Endothelial cell of umbilical vein (primary cell): ENCODE results near the gene SLC44A3. TPM values are rescaled to one million over a fixed set of nuclear protein-coding genes. Genes with fewer than 3 reads are reported as not detected.
A peak's percentile ranks its signal among the peaks of the same experiment; 100 is the strongest.

Experiments used
- BruUV-seq: library from RNA; stranded (reverse); fragments of 400-500 nt; replicated peaks from 2 replicates; lab custom pipeline; 2021; lab: Mats Ljungman, UMichigan
- CTCF ChIA-PET: fragments of 300-600, 350-600 bp; sonication (Branson Sonifier 250); formaldehyde crosslinking; loops from one replicate; lab custom pipeline; 2021; ENCODE audit warnings: antibody characterized with exemption, inconsistent platforms; lab: Charles Lee
- POLR2A ChIA-PET: fragments of 300-600, 350-600 bp; sonication (Branson Sonifier 250); formaldehyde crosslinking; loops from one replicate; lab custom pipeline; 2021; ENCODE audit warnings: antibody characterized with exemption, inconsistent platforms; lab: Charles Lee
- DNase-seq: peaks from one replicate; pipeline ENCODE4 v3.0.0-alpha.2; 2011; ENCODE audit warnings: low read depth, low spot score
- FAIRE-seq: peaks from 2 replicates; lab custom pipeline; 2011; peaks lifted over from hg19 to GRCh38; lab: Jason Lieb, UNC
- H2AFZ ChIP-seq: 2 replicates; pipeline ENCODE4 v1.6.0; 2012; ENCODE audit warnings: low read depth, low read length, control low read depth, inconsistent platforms
- H3K27ac ChIP-seq: 2 replicates; pipeline ENCODE4 v1.5.1; 2011; ENCODE audit warnings: low read depth, mild to moderate bottlenecking, control low read depth, low read length, moderate library complexity; ENCODE audit not compliant: insufficient read depth
- H3K27me3 ChIP-seq, 2 experiments: 2 replicates each; pipeline versions ENCODE4 v1.6.0 to v1.6.1; 2011; ENCODE audit warnings: low read length in 2 of 2, mixed read lengths in 1 of 2; ENCODE audit not compliant: control insufficient read depth in 2 of 2, insufficient read depth in 2 of 2
- H3K36me3 ChIP-seq, 2 experiments: 2 replicates in 1 of 2; 3 replicates in 1 of 2; pipeline ENCODE4 v1.5.1; 2011; ENCODE audit warnings: low read length in 2 of 2, mild to moderate bottlenecking in 1 of 2, moderate library complexity in 1 of 2; ENCODE audit not compliant: control insufficient read depth in 2 of 2, insufficient read depth in 2 of 2; ENCODE audit errors: extremely low read depth in 1 of 2
- H3K4me1 ChIP-seq: 3 replicates; pipeline ENCODE4 v1.5.1; 2011; ENCODE audit warnings: mild to moderate bottlenecking, low read length; ENCODE audit not compliant: control insufficient read depth, insufficient read depth; ENCODE audit errors: extremely low read depth
- H3K4me2 ChIP-seq: 2 replicates; pipeline ENCODE4 v1.6.1; 2011; ENCODE audit warnings: low read length, control low read depth, mixed read lengths; ENCODE audit not compliant: insufficient read depth
- H3K4me3 ChIP-seq, 3 experiments: fragments of 200-600 bp in 1 of 3; sonication (generic), shearing (Covaris generic) in 1 of 3; replicated peaks in 1 of 3; 2 replicates each; pipeline ENCODE4 v1.5.1; 2011 to 2016; ENCODE audit warnings: control low read depth in 3 of 3, low read length in 3 of 3, mild to moderate bottlenecking in 2 of 3, inconsistent platforms in 1 of 3, low read depth in 1 of 3, moderate library complexity in 1 of 3; ENCODE audit not compliant: insufficient read depth in 1 of 3
- H3K79me2 ChIP-seq: 2 replicates; pipeline ENCODE4 v1.6.0; 2012; ENCODE audit warnings: low read length, inconsistent platforms; ENCODE audit not compliant: control insufficient read depth, insufficient read depth
- H3K9ac ChIP-seq: replicated peaks from 2 replicates; pipeline ENCODE3; 2011; ENCODE audit warnings: low read length, control low read depth; ENCODE audit not compliant: insufficient read depth; ENCODE audit errors: extremely low read depth
- H3K9me1 ChIP-seq: replicated peaks from 3 replicates; pipeline ENCODE4 v1.6.0; 2011; ENCODE audit warnings: mild to moderate bottlenecking, low read length; ENCODE audit not compliant: control insufficient read depth, insufficient read depth; ENCODE audit errors: extremely low read depth
- H3K9me3 ChIP-seq: replicated peaks from 2 replicates; pipeline ENCODE4 v1.5.1; 2012; ENCODE audit warnings: low read length, inconsistent platforms; ENCODE audit not compliant: control insufficient read depth, insufficient read depth
- H4K20me1 ChIP-seq: replicated peaks from 2 replicates; pipeline ENCODE3; 2011; ENCODE audit warnings: mild to moderate bottlenecking, low read length; ENCODE audit not compliant: control insufficient read depth, insufficient read depth; ENCODE audit errors: extremely low read depth
- CTCF ChIP-seq, 2 donors: IDR thresholded peaks; 1 replicate in 1 of 2; 2 replicates in 1 of 2; pipeline ENCODE4 v1.5.1; 2011; ENCODE audit warnings: low read length in 2 of 2, mild to moderate bottlenecking in 2 of 2, moderate library complexity in 2 of 2, control low read depth in 1 of 2, inconsistent platforms in 1 of 2, low read depth in 1 of 2; ENCODE audit not compliant: insufficient read depth in 1 of 2; ENCODE audit errors: extremely low read depth in 1 of 2
- JUN ChIP-seq: IDR thresholded peaks from 2 replicates; pipeline ENCODE4 v1.6.1; 2011; ENCODE audit warnings: borderline replicate concordance, low read depth; ENCODE audit not compliant: insufficient read length, insufficient read depth
- MAX ChIP-seq: IDR thresholded peaks from 2 replicates; pipeline ENCODE4 v1.6.1; 2011; ENCODE audit not compliant: insufficient read depth, insufficient read length
- MYC ChIP-seq: IDR thresholded peaks from one replicate; pipeline ENCODE4 v1.6.1; 2011; ENCODE audit warnings: mild to moderate bottlenecking, low read depth, low read length
- POLR2A ChIP-seq: IDR thresholded peaks from 2 replicates; pipeline ENCODE4 v1.6.1; 2012; ENCODE audit warnings: low read depth, mild to moderate bottlenecking, control low read depth, low read length
- POLR2AphosphoS5 ChIP-seq: IDR thresholded peaks from 2 replicates; pipeline ENCODE4 v1.6.1; 2012; ENCODE audit warnings: low read depth, mild to moderate bottlenecking, control low read depth, low read length, moderate library complexity; ENCODE audit not compliant: insufficient read depth
- dilution Hi-C: fragments of 300-500 bp; cut with MboI; formaldehyde crosslinking; loops from one replicate; pipeline ENCODE4 v1.15.0; 2019; ENCODE audit warnings: low sequenced_read_pairs; ENCODE audit not compliant: extremely low pct_ligation_motif_present
- intact Hi-C: fragments of 100-400 bp; cut with micrococcal nuclease; formaldehyde crosslinking; loops from one replicate; pipeline ENCODE4 v1.10.0; 2022
- polyA plus RNA-seq, 4 experiments: library from polyadenylated mRNA; depleted of rRNA in 3 of 4; stranded (reverse) in 3 of 4; unstranded in 1 of 4; fragments of >200 nt; gene quantifications; 2 replicates each; pipeline versions ENCODE4 v1.2.1 to v1.2.3, GENCODE V29; 2011 to 2012; ENCODE audit warnings: missing spikeins in 1 of 4
- total RNA-seq: library from RNA; stranded (reverse); gene quantifications from 2 replicates; pipeline ENCODE4 v1.2.3, GENCODE V29; 2021

Gene SLC44A3
- total and polyA plus RNA-seq, 2 donors (not counting 3 experiments of a cell fraction or from before 2014, with no cell fraction given) = 0.29 to 0.42 TPM

GRCh38 chr1:94937820-94938219, 117.7 kb downstream of the SLC44A3 start:
- FAIRE-seq = no peak
- no peaks in the 10 kb centered on the region for H3K36me3 ChIP-seq
- dilution Hi-C loops (no loop called here), intact Hi-C loops (loop anchor here (2.0 kb wide), 1 partner anchor 17 kb away; no protein-coding TSS in a partner anchor)
- POLR2A ChIA-PET = no interaction called here
- peaks cover 35% of the 10 kb centered on the region for H3K4me1 ChIP-seq
- no peak overlapping the region for H2AFZ ChIP-seq
- CTCF ChIA-PET = interaction anchor here (1.4 to 4.0 kb wide), 5 partner anchors 10 to 106 kb away, joined by 7 to 35 read pairs (median 16); partner anchors contain the start of gene CNN3
- no peaks in the 10 kb centered on the region for H3K27me3 ChIP-seq
- no peaks in the 10 kb centered on the region for H3K79me2 ChIP-seq
- H3K27ac ChIP-seq = no peak overlapping the region
- H3K4me3 ChIP-seq = no peak overlapping the region
- peak overlapping the region; percentile 89 for H3K4me2 ChIP-seq
- no peaks in the 10 kb centered on the region for H3K9me1 ChIP-seq
- H3K9me3 ChIP-seq = no peaks in the 10 kb centered on the region
- no TSS peak for BruUV-seq
- DNase-seq = no peak
- H4K20me1 ChIP-seq = no peaks in the 10 kb centered on the region
- no peak overlapping the region for H3K9ac ChIP-seq
- TF ChIP-seq MAX (no peak), POLR2AphosphoS5 (no peak), JUN (no peak), POLR2A (no peak), MYC (no peak), CTCF (IDR thresholded peaks at IDR 0.05; ENCODE audit: extremely low read depth in 1 of 2, insufficient read depth in 1 of 2, low read depth in 1 of 2, low read length in 2 of 2) (no peak)
